HepG2 (cell line): ENCODE measurements around the gene CERS6. TPM values are rescaled to one million over a fixed set of nuclear protein-coding genes. Genes with fewer than 3 reads are reported as not detected.

Experiments
- ARHGAP35 ChIP-seq: sonication (generic); formaldehyde crosslinking; IDR thresholded peaks from 2 replicates; pipeline ENCODE4 v1.9.0; 2022; ENCODE audit warnings: mild to moderate bottlenecking, inconsistent platforms, moderate library complexity, missing genetic modification reagents, borderline replicate concordance
- CAMTA2 ChIP-seq: sonication (generic); formaldehyde crosslinking; IDR thresholded peaks from 2 replicates; pipeline ENCODE4 v1.4.0; 2020; ENCODE audit warnings: mild to moderate bottlenecking, missing genetic modification reagents, borderline replicate concordance
- CC2D1A ChIP-seq: sonication (generic); formaldehyde crosslinking; IDR thresholded peaks from 2 replicates; pipeline ENCODE4 v1.8.1; 2023; ENCODE audit warnings: mild to moderate bottlenecking, missing genetic modification reagents
- CCAR2 ChIP-seq: fragments of 200-400 bp; formaldehyde crosslinking; optimal IDR thresholded peaks from 2 replicates; pipeline ENCODE3; 2018; ENCODE audit warnings: low read depth, mild to moderate bottlenecking, low read length, moderate library complexity
- CREM ChIP-seq, 2 experiments: sonication (generic) in 1 of 2; formaldehyde crosslinking in 1 of 2; IDR thresholded peaks; 2 replicates each; pipeline versions ENCODE4 v1.4.0 to v1.6.1; 2016 to 2020; ENCODE audit warnings: antibody characterized with exemption in 1 of 2, mild to moderate bottlenecking in 1 of 2, missing genetic modification reagents in 1 of 2
- GATAD1 ChIP-seq: IDR thresholded peaks from 2 replicates; pipeline ENCODE4 v1.6.1; 2016; ENCODE audit warnings: missing genetic modification reagents, missing compliant biosample characterization
- GLI4 ChIP-seq: sonication (generic); formaldehyde crosslinking; IDR thresholded peaks from 2 replicates; pipeline ENCODE4 v1.5.1; 2020; ENCODE audit warnings: missing genetic modification reagents, mild to moderate bottlenecking, moderate library complexity, borderline replicate concordance
- HOMEZ ChIP-seq: IDR thresholded peaks from 2 replicates; pipeline ENCODE4 v1.6.1; 2016; ENCODE audit warnings: low read depth
- KDM5B ChIP-seq: sonication (generic); formaldehyde crosslinking; IDR thresholded peaks from 2 replicates; pipeline ENCODE4 v1.4.0; 2020; ENCODE audit warnings: missing genetic modification reagents, mild to moderate bottlenecking, borderline replicate concordance
- MYPOP ChIP-seq: sonication (generic); formaldehyde crosslinking; IDR thresholded peaks from 2 replicates; pipeline ENCODE4 v1.8.1; 2023; ENCODE audit warnings: mild to moderate bottlenecking, moderate library complexity, missing genetic modification reagents
- NR1H2 ChIP-seq: sonication (generic); formaldehyde crosslinking; IDR thresholded peaks from 2 replicates; pipeline ENCODE4 v1.8.1; 2022; ENCODE audit warnings: low read depth, missing genetic modification reagents, borderline replicate concordance
- NR3C1 ChIP-seq: sonication (generic); formaldehyde crosslinking; IDR thresholded peaks from 2 replicates; pipeline ENCODE4 v1.4.0; 2020; ENCODE audit warnings: missing genetic modification reagents
- ZFP36L1 ChIP-seq: sonication (generic); formaldehyde crosslinking; IDR thresholded peaks from 2 replicates; pipeline ENCODE4 v1.8.0; 2022; ENCODE audit warnings: mild to moderate bottlenecking, missing genetic modification reagents, moderate library complexity
- ZNF326 ChIP-seq: sonication (generic); formaldehyde crosslinking; IDR thresholded peaks from 2 replicates; pipeline ENCODE4 v1.4.0; 2020; ENCODE audit warnings: missing genetic modification reagents, borderline replicate concordance
- ZNF556 ChIP-seq: sonication (generic); formaldehyde crosslinking; IDR thresholded peaks from 2 replicates; pipeline ENCODE4 v1.4.0; 2020; ENCODE audit warnings: mild to moderate bottlenecking, missing genetic modification reagents, borderline replicate concordance
- ZNF770 ChIP-seq: sonication (generic); formaldehyde crosslinking; IDR thresholded peaks from 2 replicates; pipeline ENCODE4 v1.5.0; 2020; ENCODE audit warnings: mild to moderate bottlenecking, missing genetic modification reagents
- polyA plus RNA-seq, 8 experiments: library from polyadenylated mRNA; depleted of rRNA in 3 of 8; stranded (reverse) in 7 of 8; unstranded in 1 of 8; fragments of >200 nt; fragmentation: Illumina TruSeq in 4 of 8; extraction: Trizol in 4 of 8; gene quantifications; 2 replicates each; pipeline versions ENCODE4 v1.2.1 to v1.2.3, GENCODE V29; 2011 to 2016; ENCODE audit warnings: low read depth in 4 of 8, missing spikeins in 1 of 8, mixed read lengths in 1 of 8; ENCODE audit not compliant: insufficient read depth in 1 of 8
- total RNA-seq, 5 experiments: library from RNA; depleted of rRNA; stranded (reverse); fragments of >200 nt; fragmentation: Illumina TruSeq; extraction: Trizol; gene quantifications; 2 replicates each; pipeline ENCODE4 v1.2.3, GENCODE V29; 2016; ENCODE audit warnings: low read depth in 1 of 5
- TF ChIP-seq, protein P1 (sequence below): sonication (generic); formaldehyde crosslinking; IDR thresholded peaks from 2 replicates; pipeline ENCODE4 v1.4.0; 2020; ENCODE audit warnings: missing genetic modification reagents, borderline replicate concordance

CERS6 gene
- total and polyA plus RNA-seq, 2 of the 13 experiments (the other 11 are each of a cell fraction or from before 2014, with no cell fraction given): 10.1 to 20.3 TPM

DNA sequence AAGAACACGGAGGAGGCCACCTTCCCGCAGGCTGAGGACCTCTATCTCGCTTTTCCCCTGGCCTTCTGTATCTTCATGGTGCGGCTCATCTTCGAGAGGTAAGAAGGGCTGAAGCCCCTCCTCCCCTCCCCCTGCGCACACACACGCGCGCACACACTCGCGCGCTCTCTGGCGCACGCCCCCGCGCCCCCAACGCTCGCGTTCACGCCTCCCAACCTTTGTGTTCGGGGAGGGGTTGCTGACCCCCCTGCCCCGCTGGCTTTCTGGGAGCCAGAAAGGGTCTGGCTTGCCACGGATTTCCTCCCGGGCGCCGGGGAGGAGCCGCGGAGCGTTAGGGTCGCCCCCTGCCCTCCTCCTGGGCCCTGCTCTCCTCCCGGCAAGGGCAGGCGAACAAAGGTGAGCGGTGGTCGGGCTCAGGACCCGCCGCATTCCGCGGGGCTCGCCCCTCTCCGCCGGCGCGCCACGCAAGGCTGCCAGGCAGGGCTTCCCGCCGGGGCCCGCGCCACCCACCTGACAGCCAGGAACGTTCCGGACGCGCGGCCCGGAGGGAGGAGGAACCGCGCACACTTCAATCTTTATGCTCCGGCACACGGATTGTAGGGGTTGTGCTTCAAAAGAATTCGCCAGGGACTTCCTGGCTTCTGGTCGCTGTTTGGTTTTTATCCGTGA is 583 bp downstream of the CERS6 start (continued):
- TF ChIP-seq CAMTA2 (CRISPR knock-in tag): peak; percentile 34
- TF ChIP-seq CCAR2: no peak
- no peak; the same call in 1 of the 2 replicates for TF ChIP-seq ARHGAP35 (CRISPR knock-in tag)
- no peak for TF ChIP-seq ZNF326 (CRISPR knock-in tag)
- TF ChIP-seq GLI4 (CRISPR knock-in tag): no peak
- TF ChIP-seq ZNF556 (CRISPR knock-in tag): peak; percentile 51
- TF ChIP-seq NR3C1 (CRISPR knock-in tag): no peak
- TF ChIP-seq ZFP36L1 (CRISPR knock-in tag): no peak
- TF ChIP-seq HOMEZ (CRISPR knock-in tag): no peak
- TF ChIP-seq MYPOP: no peak
- no peak for TF ChIP-seq CREM (IDR thresholded peaks at IDR 0.05)
- no peak for TF ChIP-seq CREM (CRISPR knock-in tag; IDR thresholded peaks at IDR 0.05)
- TF ChIP-seq CC2D1A: peak; percentile 72; the same call in 1 of the 2 replicates
- TF ChIP-seq NR1H2 (CRISPR knock-in tag): no peak
- TF ChIP-seq, protein P1, sequence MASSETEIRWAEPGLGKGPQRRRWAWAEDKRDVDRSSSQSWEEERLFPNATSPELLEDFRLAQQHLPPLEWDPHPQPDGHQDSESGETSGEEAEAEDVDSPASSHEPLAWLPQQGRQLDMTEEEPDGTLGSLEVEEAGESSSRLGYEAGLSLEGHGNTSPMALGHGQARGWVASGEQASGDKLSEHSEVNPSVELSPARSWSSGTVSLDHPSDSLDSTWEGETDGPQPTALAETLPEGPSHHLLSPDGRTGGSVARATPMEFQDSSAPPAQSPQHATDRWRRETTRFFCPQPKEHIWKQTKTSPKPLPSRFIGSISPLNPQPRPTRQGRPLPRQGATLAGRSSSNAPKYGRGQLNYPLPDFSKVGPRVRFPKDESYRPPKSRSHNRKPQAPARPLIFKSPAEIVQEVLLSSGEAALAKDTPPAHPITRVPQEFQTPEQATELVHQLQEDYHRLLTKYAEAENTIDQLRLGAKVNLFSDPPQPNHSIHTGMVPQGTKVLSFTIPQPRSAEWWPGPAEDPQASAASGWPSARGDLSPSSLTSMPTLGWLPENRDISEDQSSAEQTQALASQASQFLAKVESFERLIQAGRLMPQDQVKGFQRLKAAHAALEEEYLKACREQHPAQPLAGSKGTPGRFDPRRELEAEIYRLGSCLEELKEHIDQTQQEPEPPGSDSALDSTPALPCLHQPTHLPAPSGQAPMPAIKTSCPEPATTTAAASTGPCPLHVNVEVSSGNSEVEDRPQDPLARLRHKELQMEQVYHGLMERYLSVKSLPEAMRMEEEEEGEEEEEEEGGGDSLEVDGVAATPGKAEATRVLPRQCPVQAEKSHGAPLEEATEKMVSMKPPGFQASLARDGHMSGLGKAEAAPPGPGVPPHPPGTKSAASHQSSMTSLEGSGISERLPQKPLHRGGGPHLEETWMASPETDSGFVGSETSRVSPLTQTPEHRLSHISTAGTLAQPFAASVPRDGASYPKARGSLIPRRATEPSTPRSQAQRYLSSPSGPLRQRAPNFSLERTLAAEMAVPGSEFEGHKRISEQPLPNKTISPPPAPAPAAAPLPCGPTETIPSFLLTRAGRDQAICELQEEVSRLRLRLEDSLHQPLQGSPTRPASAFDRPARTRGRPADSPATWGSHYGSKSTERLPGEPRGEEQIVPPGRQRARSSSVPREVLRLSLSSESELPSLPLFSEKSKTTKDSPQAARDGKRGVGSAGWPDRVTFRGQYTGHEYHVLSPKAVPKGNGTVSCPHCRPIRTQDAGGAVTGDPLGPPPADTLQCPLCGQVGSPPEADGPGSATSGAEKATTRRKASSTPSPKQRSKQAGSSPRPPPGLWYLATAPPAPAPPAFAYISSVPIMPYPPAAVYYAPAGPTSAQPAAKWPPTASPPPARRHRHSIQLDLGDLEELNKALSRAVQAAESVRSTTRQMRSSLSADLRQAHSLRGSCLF (CRISPR knock-in tag): no peak
- TF ChIP-seq ZNF770 (CRISPR knock-in tag): no peak
- TF ChIP-seq GATAD1 (CRISPR knock-in tag): no peak
- TF ChIP-seq KDM5B (CRISPR knock-in tag): peak; percentile 41; the same call in 1 of the 2 replicates
